NOMO-1 (cell line): ENCODE measurements around the gene ZNF341.
"Not testable (repeated sequence)": the region's sequence is repeated elsewhere in the genome, so short reads cannot be mapped to it uniquely, and the experiment has no call there.

ENCODE experiments used
- DNase-seq, 2 experiments: peaks; one replicate each; lab custom pipeline; 2025; ENCODE audit not compliant: unreplicated experiment in 2 of 2; lab: John Stamatoyannopoulos, UW

The ZNF341 gene

GRCh38 chr20:33731693-33732165, at the start of gene ZNF341:
TSS of gene ZNF341 (plus strand) at chr20:33731996. CDS start at chr20:33732022, 26 bp downstream.
- peak; percentile 86 to 94 for DNase-seq

GRCh38 chr20:33684533-33685327, 47.1 kb upstream of the ZNF341 start:
- no peak for DNase-seq

GRCh38 chr20:33685328-33686099, 46.3 kb upstream of the ZNF341 start:
- peak; percentile 43 to 50 for DNase-seq

- peak; percentile 91 to 96 for DNase-seq
Observed at GRCh38 chr20:33686100-33686983, 45.5 kb upstream of the ZNF341 start, which contains the start of gene E2F1. TSS of gene E2F1 (minus strand) at chr20:33686385. CDS start at chr20:33686264, 121 bp downstream.

GRCh38 chr20:33686984-33687366, 44.8 kb upstream of the ZNF341 start:
- no peak for DNase-seq

GRCh38 chr20:33687370-33687915, 44.4 kb upstream of the ZNF341 start:
- DNase-seq = peak; percentile 88 to 89

GRCh38 chr20:33687993-33688937, 43.5 kb upstream of the ZNF341 start:
- DNase-seq = no peak

GRCh38 chr20:33688938-33689424, 42.8 kb upstream of the ZNF341 start:
- DNase-seq = no peak

- DNase-seq = no peak
Observed at GRCh38 chr20:33689493-33689892, 42.3 kb upstream of the ZNF341 start.

- DNase-seq = peak; percentile 78 to 80
Observed at GRCh38 chr20:33689973-33690372, 41.8 kb upstream of the ZNF341 start.

- DNase-seq = no peak
Observed at GRCh38 chr20:33693289-33693688, 38.5 kb upstream of the ZNF341 start.

- DNase-seq = no peak
Observed at GRCh38 chr20:33693741-33694638, 37.8 kb upstream of the ZNF341 start.

- DNase-seq = no peak
Observed at GRCh38 chr20:33694639-33695012, 37.2 kb upstream of the ZNF341 start.

GRCh38 chr20:33696448-33696847, 35.3 kb upstream of the ZNF341 start:
- no peak for DNase-seq

- DNase-seq = peak; percentile 55 to 66
Observed at GRCh38 chr20:33697129-33697528, 34.7 kb upstream of the ZNF341 start.

- DNase-seq = not testable (repeated sequence)
Observed at GRCh38 chr20:33698966-33699365, 32.8 kb upstream of the ZNF341 start.

- not testable (repeated sequence) for DNase-seq
Observed at GRCh38 chr20:33700696-33701441, 30.9 kb upstream of the ZNF341 start.
